Amygdala (tissue), 56 donors: Measurements from ENCODE around the gene POMT1.
"Not testable (repeated sequence)": the region's sequence is repeated elsewhere in the genome, so short reads cannot be mapped to it uniquely, and the experiment has no call there.

ENCODE experiments used
- DNase-seq, 56 donors: peaks; one replicate each; lab custom pipeline; 2025; lab: John Stamatoyannopoulos, UW

The POMT1 gene

GRCh38 chr9:131502781-131503625 lies at the start of gene POMT1:
POMT1 (plus strand) TSS chr9:131502918; CDS start chr9:131504219, 1,301 bp downstream.
- peak; percentile 26 to 91 (median 76) for DNase-seq

- no peak for DNase-seq
These were observed 48.7 kb upstream of the POMT1 start for GRCh38 chr9:131454028-131454427.

GRCh38 chr9:131455655-131456054 lies 47.1 kb upstream of the POMT1 start:
- DNase-seq, result not testable (repeated sequence)

GRCh38 chr9:131457746-131458145 lies 45.0 kb upstream of the POMT1 start:
- no peak for DNase-seq

- no peak for DNase-seq
These were observed 43.7 kb upstream of the POMT1 start for GRCh38 chr9:131459056-131459455.

GRCh38 chr9:131461166-131461565 lies 41.6 kb upstream of the POMT1 start:
- no peak for DNase-seq

- no peak for DNase-seq
These were observed 38.2 kb upstream of the POMT1 start for GRCh38 chr9:131464354-131465000.

GRCh38 chr9:131465401-131465800 lies 37.3 kb upstream of the POMT1 start:
- DNase-seq, result no peak

- DNase-seq, result no peak
These were observed 35.3 kb upstream of the POMT1 start for GRCh38 chr9:131467214-131467935.

GRCh38 chr9:131468031-131468430 lies 34.7 kb upstream of the POMT1 start:
- DNase-seq, result no peak

GRCh38 chr9:131469356-131469755 lies 33.4 kb upstream of the POMT1 start:
- no peak for DNase-seq

GRCh38 chr9:131469951-131470350 lies 32.8 kb upstream of the POMT1 start:
- DNase-seq, result no peak

- DNase-seq, result no peak
These were observed 32.1 kb upstream of the POMT1 start for GRCh38 chr9:131470581-131470991.

GRCh38 chr9:131472085-131472484 lies 30.6 kb upstream of the POMT1 start:
- DNase-seq, result not testable (repeated sequence)

- DNase-seq, result no peak
These were observed 29.4 kb upstream of the POMT1 start for GRCh38 chr9:131473198-131473885.

- DNase-seq, result no peak
These were observed 28.8 kb upstream of the POMT1 start for GRCh38 chr9:131473891-131474290.

GRCh38 chr9:131474711-131475110 lies 28.0 kb upstream of the POMT1 start:
- no peak for DNase-seq

- DNase-seq, result peak in 7 of 56 donors; percentile 10 to 55 (median 32)
These were observed 27.4 kb upstream of the POMT1 start for GRCh38 chr9:131475111-131475955.

- no peak for DNase-seq
These were observed 26.6 kb upstream of the POMT1 start for GRCh38 chr9:131475956-131476776.
